GM20000 (cell line): ENCODE results near the gene C4BPA.

Experiments
- DNase-seq: peaks from one replicate; pipeline ENCODE4 v3.0.0; 2012; ENCODE audit warnings: low spot score
- CTCF ChIP-seq: IDR thresholded peaks from 2 replicates; pipeline ENCODE4 v1.5.1; 2012; ENCODE audit warnings: mild to moderate bottlenecking, control low read depth; ENCODE audit errors: extremely low read depth, missing control alignments

C4BPA gene

GRCh38 chr1:207084701-207085180, 19.3 kb upstream of the C4BPA start:
- peak; percentile 68 for DNase-seq
- TF ChIP-seq CTCF = peak; percentile 33

GRCh38 chr1:207085887-207086286, 18.1 kb upstream of the C4BPA start:
- no peak for DNase-seq
- no peak for TF ChIP-seq CTCF

- DNase-seq = no peak
- no peak for TF ChIP-seq CTCF
Measured at GRCh38 chr1:207088161-207088560, 15.9 kb upstream of the C4BPA start.

- no peak for TF ChIP-seq CTCF
- DNase-seq = no peak
Measured at GRCh38 chr1:207088701-207089626, 15.1 kb upstream of the C4BPA start, which contains the start of gene C4BPB. TSS of gene C4BPB (plus strand) at chr1:207088860. CDS start at chr1:207089532, 672 bp downstream.

GRCh38 chr1:207089627-207090355, 14.2 kb upstream of the C4BPA start:
- no peak for DNase-seq
- TF ChIP-seq CTCF = no peak

GRCh38 chr1:207091200-207091908, 12.7 kb upstream of the C4BPA start:
- TF ChIP-seq CTCF = no peak
- no peak for DNase-seq

GRCh38 chr1:207093944-207094343, 10.1 kb upstream of the C4BPA start:
- DNase-seq = no peak
- TF ChIP-seq CTCF = no peak
